Glutamatergic neuron (in vitro differentiated cells): ENCODE measurements around the gene SEC16B. TPM values are rescaled to one million over a fixed set of nuclear protein-coding genes. Genes with fewer than 3 reads are reported as not detected.

Experiments used
- DNase-seq: peaks from one replicate; pipeline ENCODE4 v3.0.0; 2022
- H3K27ac Mint-ChIP-seq: one replicate; pipeline ENCODE4 v1.8.0; 2020; ENCODE audit warnings: mild to moderate bottlenecking, mixed read lengths, inconsistent platforms; ENCODE audit not compliant: unreplicated experiment
- H3K27me3 Mint-ChIP-seq: one replicate; pipeline ENCODE4 v1.8.0; 2020; ENCODE audit warnings: mild to moderate bottlenecking, moderate library complexity, mixed read lengths, inconsistent platforms; ENCODE audit not compliant: unreplicated experiment
- H3K36me3 Mint-ChIP-seq: one replicate; pipeline ENCODE4 v1.8.0; 2020; ENCODE audit warnings: mild to moderate bottlenecking, mixed read lengths, inconsistent platforms; ENCODE audit not compliant: unreplicated experiment
- H3K4me1 Mint-ChIP-seq: one replicate; pipeline ENCODE4 v1.8.0; 2020; ENCODE audit warnings: mild to moderate bottlenecking, low read depth, mixed read lengths, inconsistent platforms; ENCODE audit not compliant: unreplicated experiment
- H3K4me3 Mint-ChIP-seq: one replicate; pipeline ENCODE4 v1.8.0; 2020; ENCODE audit warnings: mild to moderate bottlenecking, mixed read lengths, inconsistent platforms; ENCODE audit not compliant: unreplicated experiment
- H3K9me3 Mint-ChIP-seq: one replicate; pipeline ENCODE4 v1.8.0; 2020; ENCODE audit warnings: mild to moderate bottlenecking, moderate library complexity, mixed read lengths, inconsistent platforms; ENCODE audit not compliant: unreplicated experiment
- total RNA-seq: library from RNA; stranded (reverse); fragmentation: NEBNext Ultra II Directional; extraction: Animal tissue kit (Norgen Biotek cat#: 25700); gene quantifications from one replicate; pipeline ENCODE4 v1.2.1, GENCODE V29; 2021; ENCODE audit not compliant: unreplicated experiment
- TF ChIP-seq, protein P1 (sequence below): fragments of 200-600 bp; sonication (generic); IDR thresholded peaks from one replicate; pipeline ENCODE4 v1.5.0; 2021; ENCODE audit not compliant: partially characterized antibody, unreplicated experiment

Gene SEC16B
- total RNA-seq, 1 donor from 2014 or later = 0.93 TPM

DNA sequence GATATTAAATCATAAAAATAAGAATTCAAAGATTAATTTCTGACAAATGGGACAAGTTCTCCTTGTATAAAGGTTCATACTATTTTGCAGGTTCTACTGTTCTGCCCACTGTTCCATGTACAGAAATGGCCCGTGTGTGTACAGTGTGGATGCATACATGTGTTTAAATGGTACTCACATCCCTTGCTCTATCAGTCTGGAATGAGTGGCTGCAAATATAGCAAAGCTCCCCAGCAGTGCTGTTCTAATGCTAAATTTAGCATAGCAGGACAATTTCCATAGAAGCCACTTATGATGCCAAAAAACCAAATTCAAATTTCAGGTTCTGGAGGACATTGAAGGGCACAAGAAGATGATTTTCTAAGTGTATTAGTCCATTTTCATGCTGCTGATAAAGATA is 9.4 kb upstream of the SEC16B start:
- Mint-ChIP-seq H3K4me1 (peaks cover 23% of the 10 kb centered on the region), H3K27ac (no peak overlapping the region), H3K36me3 (no peaks in the 10 kb centered on the region), H3K9me3 (no peaks in the 10 kb centered on the region), H3K27me3 (no peaks in the 10 kb centered on the region), H3K4me3 (no peak overlapping the region)
- no peak for DNase-seq
- TF ChIP-seq, protein P1, sequence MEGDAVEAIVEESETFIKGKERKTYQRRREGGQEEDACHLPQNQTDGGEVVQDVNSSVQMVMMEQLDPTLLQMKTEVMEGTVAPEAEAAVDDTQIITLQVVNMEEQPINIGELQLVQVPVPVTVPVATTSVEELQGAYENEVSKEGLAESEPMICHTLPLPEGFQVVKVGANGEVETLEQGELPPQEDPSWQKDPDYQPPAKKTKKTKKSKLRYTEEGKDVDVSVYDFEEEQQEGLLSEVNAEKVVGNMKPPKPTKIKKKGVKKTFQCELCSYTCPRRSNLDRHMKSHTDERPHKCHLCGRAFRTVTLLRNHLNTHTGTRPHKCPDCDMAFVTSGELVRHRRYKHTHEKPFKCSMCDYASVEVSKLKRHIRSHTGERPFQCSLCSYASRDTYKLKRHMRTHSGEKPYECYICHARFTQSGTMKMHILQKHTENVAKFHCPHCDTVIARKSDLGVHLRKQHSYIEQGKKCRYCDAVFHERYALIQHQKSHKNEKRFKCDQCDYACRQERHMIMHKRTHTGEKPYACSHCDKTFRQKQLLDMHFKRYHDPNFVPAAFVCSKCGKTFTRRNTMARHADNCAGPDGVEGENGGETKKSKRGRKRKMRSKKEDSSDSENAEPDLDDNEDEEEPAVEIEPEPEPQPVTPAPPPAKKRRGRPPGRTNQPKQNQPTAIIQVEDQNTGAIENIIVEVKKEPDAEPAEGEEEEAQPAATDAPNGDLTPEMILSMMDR = no peak

DNA sequence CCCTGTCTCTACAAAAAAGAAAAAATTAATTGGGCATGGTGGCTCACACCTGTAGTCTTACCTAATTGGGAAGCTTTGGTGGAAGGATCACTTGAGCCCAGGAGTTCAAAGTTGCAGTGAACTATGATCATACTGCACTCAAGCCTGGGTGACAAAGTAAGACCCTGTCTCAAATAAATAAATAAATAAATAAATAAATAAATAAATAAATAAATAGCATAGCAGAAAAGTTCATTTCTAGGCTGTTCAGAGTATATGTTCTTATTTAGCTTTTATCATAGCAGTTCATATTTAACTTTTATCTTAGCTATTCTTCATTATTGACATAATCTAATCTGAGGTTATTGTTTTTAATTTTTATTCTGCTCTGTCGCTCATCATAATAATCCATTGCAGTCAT is 8.7 kb upstream of the SEC16B start:
- H3K4me1 Mint-ChIP-seq = peaks cover 17% of the 10 kb centered on the region
- TF ChIP-seq, protein P1 = no peak
- no peak overlapping the region for H3K4me3 Mint-ChIP-seq
- DNase-seq = no peak
- no peaks in the 10 kb centered on the region for H3K27me3 Mint-ChIP-seq
- no peaks in the 10 kb centered on the region for H3K36me3 Mint-ChIP-seq
- H3K27ac Mint-ChIP-seq = no peak overlapping the region
- no peaks in the 10 kb centered on the region for H3K9me3 Mint-ChIP-seq

DNA sequence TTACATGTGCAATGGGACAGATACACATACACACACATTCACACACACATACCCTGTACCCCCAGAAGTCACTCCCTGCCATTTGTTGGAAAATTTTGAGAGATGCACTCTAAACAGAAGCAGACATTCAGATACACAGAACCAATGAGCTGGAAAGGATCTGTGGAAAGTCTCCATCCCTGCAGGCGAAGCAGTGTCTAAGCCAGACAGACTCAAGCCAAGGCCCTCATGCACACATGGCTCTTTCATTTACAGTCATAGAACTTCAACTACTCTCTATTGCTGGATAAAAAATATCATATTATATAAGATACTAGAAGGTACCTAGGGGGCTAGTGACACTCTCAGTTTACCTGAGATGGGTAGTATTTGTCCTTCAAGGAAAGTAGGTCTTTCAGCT is 7.3 kb upstream of the SEC16B start:
- DNase-seq = no peak
- Mint-ChIP-seq H3K27ac (no peak overlapping the region), H3K4me1 (peaks cover 10% of the 10 kb centered on the region), H3K9me3 (no peaks in the 10 kb centered on the region), H3K36me3 (no peaks in the 10 kb centered on the region), H3K27me3 (no peaks in the 10 kb centered on the region), H3K4me3 (no peak overlapping the region)
- TF ChIP-seq, protein P1 = no peak

DNA sequence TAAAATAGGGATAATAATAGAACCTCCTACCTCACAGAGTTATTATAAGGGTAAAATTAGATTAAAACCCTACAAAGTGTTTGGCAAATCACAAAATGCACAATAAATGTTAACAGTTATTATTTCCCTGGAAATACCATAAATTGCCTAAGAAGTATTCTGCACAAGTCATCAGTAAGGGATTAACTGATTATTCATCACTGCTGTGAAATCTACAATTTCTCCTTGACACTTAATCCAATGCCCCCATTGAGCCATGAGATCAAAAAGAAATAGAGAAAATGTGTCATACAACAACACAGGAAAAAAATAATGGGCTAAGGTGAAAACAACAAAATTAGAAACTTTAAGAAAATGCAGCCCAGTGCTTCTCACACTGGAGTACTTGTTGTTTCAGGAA is 6.7 kb upstream of the SEC16B start:
- TF ChIP-seq, protein P1 = no peak
- H3K4me3 Mint-ChIP-seq = no peak overlapping the region
- no peaks in the 10 kb centered on the region for H3K36me3 Mint-ChIP-seq
- H3K27ac Mint-ChIP-seq = no peak overlapping the region
- peaks cover 5% of the 10 kb centered on the region for H3K4me1 Mint-ChIP-seq
- H3K9me3 Mint-ChIP-seq = no peaks in the 10 kb centered on the region
- no peaks in the 10 kb centered on the region for H3K27me3 Mint-ChIP-seq
- no peak for DNase-seq

DNA sequence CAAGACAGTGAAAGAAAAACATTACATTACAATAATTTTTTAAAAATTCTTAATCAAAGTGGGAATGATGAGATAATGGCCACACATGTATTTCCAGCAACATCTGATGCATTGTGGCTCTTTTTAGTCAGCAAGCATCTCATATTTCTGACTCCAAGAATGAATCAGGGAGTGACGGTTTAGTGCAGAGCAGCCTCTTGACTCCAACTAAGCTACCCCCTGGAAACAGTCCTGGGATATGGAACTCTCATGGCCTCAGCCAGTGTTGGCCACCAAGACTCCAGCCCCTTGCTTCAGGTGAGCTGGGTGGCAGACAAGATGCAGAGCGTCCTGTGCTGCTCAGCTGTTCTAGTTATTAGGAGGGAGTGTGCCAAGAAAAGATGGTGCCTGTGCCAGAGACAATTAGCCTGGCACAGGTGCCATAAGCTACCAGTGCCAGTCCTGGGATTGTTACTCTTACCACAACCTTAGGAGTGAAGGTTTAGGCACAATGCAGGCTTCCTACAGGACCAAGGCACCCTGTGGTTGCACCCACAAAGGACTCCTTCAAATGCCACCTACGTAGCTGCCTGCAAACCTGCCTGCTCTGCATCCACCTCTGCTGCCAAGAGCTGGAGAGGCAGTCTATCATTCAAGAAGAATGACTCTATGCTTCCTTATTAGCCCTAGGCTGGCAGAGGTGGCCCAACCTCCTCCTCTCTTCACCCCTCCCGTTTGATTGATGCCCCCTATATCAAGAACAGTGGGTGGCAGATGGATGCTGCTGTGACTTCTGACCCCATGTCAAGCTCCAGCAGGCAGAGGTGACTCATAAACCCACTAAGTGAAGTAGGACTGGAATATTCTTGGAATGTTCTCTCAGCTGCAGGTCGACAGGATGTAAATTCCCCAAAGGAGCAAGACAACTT is 6.0 kb upstream of the SEC16B start:
- Mint-ChIP-seq H3K27ac (no peak overlapping the region), H3K36me3 (no peaks in the 10 kb centered on the region), H3K4me3 (no peak overlapping the region), H3K9me3 (no peaks in the 10 kb centered on the region), H3K4me1 (no peaks in the 10 kb centered on the region), H3K27me3 (no peaks in the 10 kb centered on the region)
- TF ChIP-seq, protein P1 = no peak
- no peak for DNase-seq
